Tibial nerve (tissue), 4 donors: ENCODE results near the gene C16orf54. TPM values are rescaled to one million over a fixed set of nuclear protein-coding genes. Genes with fewer than 3 reads are reported as not detected.

ENCODE experiments used
- DNase-seq, 2 donors: peaks; one replicate each; pipeline ENCODE4 v3.0.0-alpha.2; 2019; ENCODE audit warnings: low spot score in 2 of 2
- H3K27ac ChIP-seq, 4 donors: fragments of 200-600 bp; sonication (generic) in 3 of 4; one replicate each; pipeline ENCODE4 v1.5.1; 2017 to 2019; ENCODE audit warnings: mild to moderate bottlenecking in 1 of 4
- H3K27me3 ChIP-seq, 2 donors: fragments of 200-600 bp; sonication (generic) in 1 of 2; one replicate each; pipeline versions ENCODE4 v1.5.1 to v1.6.0; 2017 to 2019
- H3K36me3 ChIP-seq, 3 donors: fragments of 200-600 bp; sonication (generic); one replicate each; pipeline ENCODE4 v1.5.1; 2018 to 2019
- H3K4me1 ChIP-seq, 4 donors: fragments of 200-600 bp; sonication (generic) in 3 of 4; one replicate each; pipeline ENCODE4 v1.5.1; 2017 to 2019
- H3K4me3 ChIP-seq, 4 donors: fragments of 200-600 bp; sonication (generic) in 3 of 4; one replicate each; pipeline ENCODE4 v1.5.1; 2017 to 2019; ENCODE audit warnings: mild to moderate bottlenecking in 1 of 4, moderate library complexity in 1 of 4
- H3K9me3 ChIP-seq, 4 donors: fragments of 200-600 bp; sonication (generic) in 3 of 4; one replicate each; pipeline ENCODE4 v1.5.1; 2017 to 2019
- EP300 ChIP-seq, 2 donors: sonication (generic); formaldehyde crosslinking; IDR thresholded peaks; one replicate each; pipeline ENCODE4 v1.6.1; 2017; ENCODE audit warnings: antibody characterized with exemption in 2 of 2, mild to moderate bottlenecking in 1 of 2
- POLR2A ChIP-seq, 2 donors: fragments of 450-650 bp; IDR thresholded peaks; one replicate each; pipeline ENCODE4 v1.6.1; 2017; ENCODE audit warnings: antibody characterized with exemption in 2 of 2, mild to moderate bottlenecking in 2 of 2, moderate library complexity in 2 of 2
- WGBS, 2 donors: methylation state at CpG; one replicate each; pipeline ENCODE4 v1.1.5; 2018; 5-methylcytosine and 5-hydroxymethylcytosine counted together
- total RNA-seq, 4 donors: library from RNA; depleted of rRNA; stranded (reverse); fragments of >200 nt; gene quantifications; one replicate each; pipeline ENCODE4 v1.1.0, GENCODE V29; 2016
- TF ChIP-seq, protein P1 (sequence below), 5 experiments: fragments of 200-600 bp in 3 of 5; fragments of 450-650 bp in 2 of 5; sonication (generic) in 3 of 5; IDR thresholded peaks; one replicate each; pipeline ENCODE4 v1.5.1; 2016 to 2019; ENCODE audit warnings: antibody characterized with exemption in 5 of 5, mild to moderate bottlenecking in 3 of 5, moderate library complexity in 2 of 5

C16orf54 gene
- total RNA-seq, 4 donors from 2014 or later, result 0.20 to 2.8 (median 0.61) TPM

DNA sequence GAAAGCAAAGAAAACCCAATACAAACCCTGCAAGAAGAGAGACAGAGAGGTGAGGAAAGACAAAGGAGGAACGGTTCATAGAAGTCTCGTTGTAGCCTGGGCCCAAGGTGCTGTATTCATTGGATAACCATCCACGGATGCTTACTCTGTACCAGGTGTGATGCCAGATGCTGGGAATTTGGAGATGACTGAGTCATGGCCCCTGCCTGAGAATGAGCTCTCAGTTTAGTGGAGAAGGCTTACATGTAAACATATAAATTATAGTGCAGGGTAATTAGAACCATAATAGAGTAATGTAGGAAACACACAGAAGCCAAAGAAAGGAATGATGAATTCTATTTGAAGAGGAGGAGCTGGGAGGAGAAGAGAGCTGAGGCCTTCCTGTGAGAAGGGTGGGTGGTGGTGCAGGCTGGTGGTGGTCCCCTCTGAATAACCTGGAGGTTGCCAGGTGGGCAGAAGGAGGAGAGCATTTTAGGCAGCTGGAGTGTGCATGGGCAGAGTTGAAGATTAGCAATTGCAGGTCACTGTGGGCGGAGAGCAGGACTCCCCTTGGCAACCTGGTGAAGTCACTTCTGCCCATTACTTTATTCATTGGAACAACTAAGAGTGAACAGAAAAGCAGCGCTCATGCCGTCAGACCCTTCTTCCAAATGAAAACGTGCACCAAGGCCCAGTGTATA lies 24.6 kb upstream of the C16orf54 start:
- no peak for DNase-seq
- H3K4me1 ChIP-seq, result no peaks in the 10 kb centered on the region
- H3K9me3 ChIP-seq, result no peaks in the 10 kb centered on the region
- WGBS, 2 donors, result 64 to 67% methylated on average over 7 of the region's 7 CpGs
- H3K27ac ChIP-seq, result no peak overlapping the region
- no peak overlapping the region for H3K4me3 ChIP-seq
- TF ChIP-seq EP300 (IDR thresholded peaks at IDR 0.05) (no peak), POLR2A (IDR thresholded peaks at IDR 0.05) (no peak)
- TF ChIP-seq, protein P1, sequence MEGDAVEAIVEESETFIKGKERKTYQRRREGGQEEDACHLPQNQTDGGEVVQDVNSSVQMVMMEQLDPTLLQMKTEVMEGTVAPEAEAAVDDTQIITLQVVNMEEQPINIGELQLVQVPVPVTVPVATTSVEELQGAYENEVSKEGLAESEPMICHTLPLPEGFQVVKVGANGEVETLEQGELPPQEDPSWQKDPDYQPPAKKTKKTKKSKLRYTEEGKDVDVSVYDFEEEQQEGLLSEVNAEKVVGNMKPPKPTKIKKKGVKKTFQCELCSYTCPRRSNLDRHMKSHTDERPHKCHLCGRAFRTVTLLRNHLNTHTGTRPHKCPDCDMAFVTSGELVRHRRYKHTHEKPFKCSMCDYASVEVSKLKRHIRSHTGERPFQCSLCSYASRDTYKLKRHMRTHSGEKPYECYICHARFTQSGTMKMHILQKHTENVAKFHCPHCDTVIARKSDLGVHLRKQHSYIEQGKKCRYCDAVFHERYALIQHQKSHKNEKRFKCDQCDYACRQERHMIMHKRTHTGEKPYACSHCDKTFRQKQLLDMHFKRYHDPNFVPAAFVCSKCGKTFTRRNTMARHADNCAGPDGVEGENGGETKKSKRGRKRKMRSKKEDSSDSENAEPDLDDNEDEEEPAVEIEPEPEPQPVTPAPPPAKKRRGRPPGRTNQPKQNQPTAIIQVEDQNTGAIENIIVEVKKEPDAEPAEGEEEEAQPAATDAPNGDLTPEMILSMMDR (IDR thresholded peaks at IDR 0.05), result no peak
- no peaks in the 10 kb centered on the region for H3K27me3 ChIP-seq
- H3K36me3 ChIP-seq, result no peaks in the 10 kb centered on the region

DNA sequence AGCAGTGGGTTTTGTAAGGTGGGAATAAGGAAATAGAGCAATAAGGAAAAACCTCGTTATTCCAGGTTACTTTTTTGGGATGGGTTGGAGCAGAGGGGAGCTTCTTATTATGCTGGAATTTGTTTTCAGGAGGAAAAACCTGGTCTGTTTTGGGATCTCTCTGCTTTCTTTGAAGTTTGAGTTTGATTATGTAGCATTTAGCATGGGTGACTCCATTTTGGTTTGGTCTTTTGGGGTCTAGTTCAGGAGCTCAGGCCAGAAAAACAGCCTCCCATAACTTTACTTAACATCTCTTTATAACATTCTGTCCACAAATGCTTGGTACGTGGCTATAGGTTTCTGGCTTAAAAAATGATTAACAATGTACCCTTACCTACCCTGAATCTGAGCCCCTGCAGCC lies 23.7 kb upstream of the C16orf54 start:
- H3K27ac ChIP-seq, result no peak overlapping the region
- no peak overlapping the region for H3K4me3 ChIP-seq
- H3K9me3 ChIP-seq, result no peaks in the 10 kb centered on the region
- H3K36me3 ChIP-seq, result no peaks in the 10 kb centered on the region
- no peaks in the 10 kb centered on the region for H3K27me3 ChIP-seq
- H3K4me1 ChIP-seq, result no peaks in the 10 kb centered on the region
- TF ChIP-seq POLR2A (IDR thresholded peaks at IDR 0.05), result no peak
- TF ChIP-seq EP300 (IDR thresholded peaks at IDR 0.05), result no peak
- TF ChIP-seq, protein P1 (IDR thresholded peaks at IDR 0.05), result no peak
- no peak for DNase-seq
- 81 to 90% methylated on average over 2 of the region's 2 CpGs for WGBS, 2 donors

DNA sequence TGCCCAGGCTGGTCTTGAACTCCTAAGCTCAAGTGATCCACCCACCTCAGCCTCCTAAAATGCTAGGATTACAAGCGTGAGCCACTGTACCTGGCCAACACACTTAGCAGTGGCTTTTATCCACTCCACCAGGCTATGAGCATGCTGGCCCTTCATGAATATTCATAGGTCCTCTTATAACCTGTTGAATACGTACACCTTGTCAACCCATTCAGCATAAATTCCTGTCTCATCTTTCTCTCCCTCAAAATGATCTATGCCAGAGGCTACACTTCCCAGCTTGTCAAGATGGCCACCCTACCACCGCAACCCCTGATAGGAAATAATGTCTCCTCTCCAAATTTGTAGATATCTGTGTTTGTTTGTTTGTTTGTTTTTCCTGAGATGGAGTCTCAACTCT lies 21.3 kb upstream of the C16orf54 start:
- Histone ChIP-seq H3K36me3 (no peaks in the 10 kb centered on the region), H3K9me3 (no peaks in the 10 kb centered on the region), H3K27ac (no peak overlapping the region), H3K4me1 (no peaks in the 10 kb centered on the region), H3K4me3 (no peak overlapping the region), H3K27me3 (no peaks in the 10 kb centered on the region)
- TF ChIP-seq POLR2A (IDR thresholded peaks at IDR 0.05), result no peak
- TF ChIP-seq, protein P1 (IDR thresholded peaks at IDR 0.05), result no peak
- TF ChIP-seq EP300 (IDR thresholded peaks at IDR 0.05), result no peak
- DNase-seq, result no peak
- WGBS, 2 donors, result 89 to 91% methylated on average over 3 of the region's 3 CpGs

DNA sequence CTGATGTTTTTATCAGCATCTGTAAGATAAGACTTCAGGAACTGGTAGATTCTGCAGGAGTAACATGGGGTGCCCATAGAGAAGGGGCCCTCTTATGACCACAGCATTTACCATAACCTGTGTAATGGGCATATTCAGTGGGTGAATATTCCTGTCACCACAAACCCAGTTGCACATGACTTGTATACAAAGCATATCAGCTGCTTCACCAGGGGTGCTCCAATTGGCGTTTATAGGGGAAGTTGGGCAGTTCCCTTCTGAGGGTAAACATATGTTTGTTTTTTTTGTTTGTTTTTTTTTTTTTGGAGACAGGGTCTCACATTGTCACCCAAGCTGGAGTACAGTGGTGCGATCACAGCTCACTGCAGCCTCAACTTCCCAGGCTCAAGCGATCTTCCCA lies 20.8 kb upstream of the C16orf54 start:
- no peaks in the 10 kb centered on the region for H3K4me1 ChIP-seq
- no peak for TF ChIP-seq EP300 (IDR thresholded peaks at IDR 0.05)
- TF ChIP-seq, protein P1 (IDR thresholded peaks at IDR 0.05), result no peak
- TF ChIP-seq POLR2A (IDR thresholded peaks at IDR 0.05), result no peak
- no peaks in the 10 kb centered on the region for H3K27me3 ChIP-seq
- no peaks in the 10 kb centered on the region for H3K36me3 ChIP-seq
- WGBS, 2 donors, result 90 to 96% methylated on average over 3 of the region's 3 CpGs
- no peak for DNase-seq
- H3K9me3 ChIP-seq, result no peaks in the 10 kb centered on the region
- H3K27ac ChIP-seq, result no peak overlapping the region
- no peak overlapping the region for H3K4me3 ChIP-seq

DNA sequence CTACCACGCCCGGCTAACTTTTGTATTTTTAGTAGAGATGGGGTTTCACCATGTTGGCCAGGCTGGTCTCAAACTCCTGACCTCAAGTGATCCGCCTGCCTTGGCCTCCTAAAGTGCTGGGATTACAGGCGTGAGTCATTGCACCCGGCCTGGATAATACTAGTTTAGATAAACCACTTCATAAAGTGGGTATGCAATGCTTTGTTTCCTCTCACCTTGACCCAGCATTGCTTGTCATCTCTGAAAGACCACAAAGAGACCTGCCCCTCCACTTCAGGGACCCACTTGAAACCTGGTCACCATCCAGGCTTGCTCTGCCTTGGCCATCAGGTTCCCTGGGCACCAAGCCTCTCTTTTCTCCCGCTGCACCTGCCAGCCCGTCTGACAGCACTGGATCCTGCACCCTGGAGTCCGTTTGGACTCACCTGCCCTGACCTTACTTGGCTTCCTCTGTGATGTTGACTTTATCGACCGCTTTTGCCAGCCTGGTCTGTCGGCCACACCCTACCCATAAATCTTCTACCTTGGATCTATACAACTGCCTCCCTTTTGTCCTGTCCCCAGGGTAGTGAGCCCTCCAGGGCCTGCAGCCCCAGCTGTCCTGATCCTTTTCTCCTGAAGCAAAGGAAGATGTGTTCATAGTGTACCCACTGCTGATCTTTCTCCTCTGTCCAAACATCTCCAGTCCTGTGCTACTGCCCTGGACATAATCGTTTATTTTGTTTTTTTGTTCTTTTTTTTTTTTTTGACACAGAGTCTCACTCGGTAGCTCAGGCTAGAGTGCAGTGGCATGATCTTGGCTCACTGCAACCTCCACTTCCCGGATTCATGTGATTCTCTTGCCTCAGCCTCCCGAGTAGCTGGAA lies 19.6 kb upstream of the C16orf54 start:
- H3K4me3 ChIP-seq, result no peak overlapping the region
- no peaks in the 10 kb centered on the region for H3K9me3 ChIP-seq
- H3K27ac ChIP-seq, result no peak overlapping the region
- no peaks in the 10 kb centered on the region for H3K4me1 ChIP-seq
- 77 to 79% methylated on average over 15 of the region's 15 CpGs for WGBS, 2 donors
- no peak for DNase-seq
- H3K36me3 ChIP-seq, result no peaks in the 10 kb centered on the region
- no peak for TF ChIP-seq POLR2A (IDR thresholded peaks at IDR 0.05)
- TF ChIP-seq, protein P1 (IDR thresholded peaks at IDR 0.05), result no peak
- TF ChIP-seq EP300 (IDR thresholded peaks at IDR 0.05), result no peak
- H3K27me3 ChIP-seq, result no peaks in the 10 kb centered on the region
